Forelimb muscle (tissue), 1 donor: ENCODE results near the gene SUSD6. TPM values are rescaled to one million over a fixed set of nuclear protein-coding genes. Genes with fewer than 3 reads are reported as not detected.
"Not testable (repeated sequence)": the region's sequence is repeated elsewhere in the genome, so short reads cannot be mapped to it uniquely, and the experiment has no call there.

Experiments used
- DNase-seq: peaks from one replicate; pipeline ENCODE4 v3.0.0-alpha.2; 2013; ENCODE audit warnings: low read depth
- polyA plus RNA-seq: library from polyadenylated mRNA; unstranded; fragments of 120-200 nt; gene quantifications from one replicate; pipeline ENCODE4 v1.2.1, GENCODE V29; 2013; ENCODE audit not compliant: insufficient read length

Gene SUSD6
- polyA plus RNA-seq, 1 donor, result 18.0 TPM

- DNase-seq, result no peak
Observed at GRCh38 chr14:69712599-69713088, 101.2 kb downstream of the SUSD6 start.

GRCh38 chr14:69713209-69713781 lies 101.9 kb downstream of the SUSD6 start:
- DNase-seq, result no peak

DNA sequence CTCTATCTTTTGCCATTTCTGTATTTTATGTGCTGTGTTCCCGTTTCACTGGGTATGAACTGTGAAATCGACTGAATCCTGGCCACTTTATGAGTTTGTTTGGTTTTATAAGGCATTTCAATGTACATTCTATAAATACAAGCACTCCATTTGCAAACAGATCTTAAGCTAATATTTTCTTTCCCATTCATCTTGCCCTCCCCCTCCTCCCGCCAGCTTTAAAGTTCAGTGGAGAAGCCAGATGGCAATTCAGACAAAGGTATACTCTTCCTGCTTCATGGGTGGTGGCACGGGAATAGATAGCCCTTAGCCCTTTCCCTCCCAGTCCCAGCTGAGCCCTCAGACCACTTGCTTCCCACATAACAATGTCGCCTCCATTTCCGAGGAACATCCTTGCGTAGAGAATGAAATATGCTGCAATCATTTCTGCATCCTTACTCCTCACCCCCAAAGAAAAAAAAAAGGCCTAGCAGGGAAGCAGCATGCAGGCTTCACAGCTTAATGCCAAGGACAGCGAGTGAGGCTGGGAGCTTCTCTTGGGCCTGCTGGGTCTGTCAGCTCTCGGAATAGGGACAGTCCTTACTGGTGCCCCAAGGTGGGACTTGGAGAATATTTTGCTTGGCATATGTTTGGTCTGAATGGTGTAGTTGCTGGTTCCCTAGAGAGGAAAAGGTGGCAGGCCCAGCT lies 102.7 kb downstream of the SUSD6 start:
- no peak for DNase-seq

DNA sequence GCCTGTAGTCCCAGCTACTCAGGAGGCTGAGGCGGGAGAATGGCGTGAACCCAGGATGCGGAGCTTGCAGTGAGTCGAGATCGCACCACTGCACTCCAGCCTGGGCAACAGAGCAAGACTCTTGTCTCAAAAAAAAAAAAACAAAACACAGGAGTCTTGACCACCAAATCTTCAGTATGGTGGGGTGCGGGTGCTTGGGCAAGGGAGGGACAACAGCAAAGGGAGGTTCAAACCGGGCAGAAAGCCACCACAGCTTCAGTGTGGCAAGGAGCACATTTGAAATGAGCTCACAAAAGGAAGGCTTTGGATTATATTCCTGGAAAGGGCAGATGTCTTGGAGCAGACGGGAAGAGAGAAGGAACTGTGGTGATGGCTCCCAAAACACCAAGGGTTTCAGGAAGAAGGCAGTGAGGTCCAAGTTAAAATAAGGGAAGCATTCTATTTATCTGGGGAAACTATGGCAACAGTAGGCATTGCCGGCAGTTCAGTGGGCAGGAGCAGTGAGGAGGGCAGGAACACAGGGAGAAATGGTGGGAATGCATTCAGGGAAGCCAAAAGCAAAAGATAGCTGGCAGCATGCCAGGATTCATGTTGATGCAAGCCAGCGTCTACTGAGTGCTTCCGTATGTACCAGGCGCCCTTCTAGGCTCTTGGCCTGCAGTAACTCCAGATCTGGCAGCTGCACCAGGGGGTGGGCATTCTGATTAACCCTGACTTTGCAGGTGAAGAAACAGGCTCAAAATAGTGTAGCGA lies 104.5 kb downstream of the SUSD6 start:
- DNase-seq, result no peak

DNA sequence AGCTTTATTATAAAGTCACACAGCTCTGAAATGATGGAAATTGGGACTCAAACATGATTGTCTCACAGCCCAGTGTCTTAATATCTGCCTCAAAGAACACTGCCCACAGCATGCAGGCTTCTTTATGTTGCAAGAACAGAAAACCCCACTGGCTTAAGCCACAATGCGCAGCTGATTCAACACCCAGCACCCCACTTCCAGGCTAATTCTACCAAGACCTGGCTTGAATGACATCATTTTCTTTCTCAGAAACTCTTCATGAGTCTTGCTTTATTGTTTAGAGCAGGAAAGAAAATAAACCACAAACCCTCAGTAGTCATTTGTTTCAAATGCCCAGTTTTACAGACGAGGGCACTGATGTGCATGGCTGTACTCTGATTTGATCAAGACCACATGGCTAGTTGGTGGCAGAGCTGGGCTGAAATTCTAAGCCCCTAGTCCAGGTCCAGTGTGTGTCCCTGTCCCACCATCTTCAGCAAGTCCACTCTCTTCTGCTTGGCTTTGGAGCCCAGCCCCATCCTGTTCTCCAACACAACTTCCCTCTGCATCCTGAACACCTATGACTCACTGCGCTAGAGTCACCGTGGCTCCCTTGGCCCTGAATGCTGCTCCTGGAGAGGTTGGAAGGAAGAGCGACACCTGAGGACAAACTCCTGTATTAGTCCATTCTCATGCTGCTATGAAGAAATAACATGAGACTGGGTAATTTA lies 105.2 kb downstream of the SUSD6 start:
- no peak for DNase-seq

DNA sequence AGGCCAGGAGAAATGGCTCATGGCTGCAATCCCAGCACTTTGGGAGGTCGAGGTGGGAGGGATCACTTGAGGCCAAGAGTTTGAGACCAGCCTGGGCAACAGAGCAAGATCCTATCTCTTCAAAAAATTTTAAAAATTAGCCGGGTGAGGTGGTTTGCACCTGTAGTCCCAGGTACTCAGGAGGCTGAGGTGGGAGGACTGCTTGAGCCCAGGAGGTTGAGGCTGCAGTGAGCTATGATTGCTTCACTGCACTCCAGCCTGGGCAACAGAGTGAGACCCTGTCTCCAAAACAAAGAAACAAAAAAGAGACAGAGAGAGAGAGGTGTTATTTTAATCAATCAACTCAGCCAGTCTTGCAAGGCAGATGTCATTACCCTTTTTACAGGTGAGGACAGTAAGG lies 107.2 kb downstream of the SUSD6 start:
- DNase-seq, result not testable (repeated sequence)

DNA sequence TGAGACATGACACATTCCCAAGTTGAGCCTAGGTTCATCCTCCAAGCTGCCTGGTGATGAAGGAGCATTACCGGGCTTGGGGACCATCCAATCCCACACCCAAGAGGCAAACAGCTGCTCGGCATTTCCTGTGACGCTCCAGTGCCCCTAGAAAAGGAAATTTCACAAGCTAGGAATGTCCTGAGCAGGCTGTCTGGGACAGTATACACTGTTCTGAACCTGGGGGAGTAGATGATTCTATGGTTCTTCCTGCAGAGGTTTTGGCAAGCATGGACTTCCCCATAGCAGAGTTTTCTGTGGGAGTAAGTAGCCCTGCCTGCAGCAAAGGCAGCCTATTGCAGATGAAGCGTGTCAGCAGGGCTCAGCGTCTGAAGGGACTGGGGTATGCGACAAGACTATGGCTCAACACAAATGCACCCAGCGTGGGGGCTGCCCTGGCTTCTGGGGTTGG lies 108.1 kb downstream of the SUSD6 start:
- DNase-seq, result no peak

GRCh38 chr14:69720912-69721311 lies 109.5 kb downstream of the SUSD6 start:
- no peak for DNase-seq

- no peak for DNase-seq
Observed at GRCh38 chr14:69726761-69727511, 115.5 kb downstream of the SUSD6 start.

DNA sequence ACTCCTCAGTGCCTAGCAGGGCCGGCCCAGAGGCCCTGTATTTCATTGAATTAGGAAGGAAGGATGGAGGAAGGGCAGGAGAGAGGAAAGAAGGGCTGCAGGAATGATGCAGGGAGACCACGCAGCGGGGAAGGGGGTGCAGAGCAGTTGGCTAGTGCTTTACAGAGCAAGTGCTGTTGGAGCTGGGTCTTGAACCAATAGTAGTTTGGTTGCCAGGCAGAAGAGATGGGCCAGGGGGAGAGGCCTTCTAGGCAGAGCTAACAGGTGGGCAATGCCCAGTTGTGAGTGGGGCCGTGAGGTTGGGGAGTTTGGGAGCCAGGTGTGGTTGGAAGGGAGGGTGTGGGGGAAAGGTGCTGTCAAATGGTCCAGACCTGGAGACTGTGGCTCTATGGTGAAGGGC lies 116.5 kb downstream of the SUSD6 start:
- DNase-seq, result no peak

DNA sequence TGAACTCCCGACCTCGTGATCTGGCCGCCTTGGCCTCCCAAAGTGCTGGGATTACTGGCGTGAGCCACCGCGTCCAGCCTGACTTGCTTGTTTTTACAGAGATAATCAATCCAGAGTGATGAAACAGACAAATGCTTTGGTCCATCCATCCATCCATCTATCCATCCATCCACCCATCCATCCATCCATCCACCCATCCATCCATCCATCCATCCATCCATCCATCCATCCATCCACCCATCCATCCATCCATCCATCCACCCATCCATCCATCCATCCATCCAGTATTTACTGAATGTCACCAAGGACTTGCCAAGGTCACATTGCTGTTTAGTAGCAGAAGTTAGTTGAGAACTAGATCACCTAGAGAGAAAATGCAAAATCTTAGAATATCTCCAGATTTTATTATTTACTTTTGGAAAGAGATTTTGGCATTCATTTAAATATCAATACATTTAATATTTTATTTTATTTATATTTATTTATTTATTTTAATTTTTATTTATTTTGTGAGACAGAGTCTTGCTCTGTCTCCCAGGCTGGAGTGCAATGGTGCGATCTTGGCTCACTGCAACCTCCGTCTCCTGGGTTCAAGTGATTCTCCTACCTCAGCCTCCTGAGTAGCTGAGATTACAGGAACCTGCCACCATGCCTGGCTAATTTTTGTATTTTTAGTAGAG lies 120.7 kb downstream of the SUSD6 start:
- DNase-seq, result not testable (repeated sequence)

GRCh38 chr14:69736405-69736804 lies 125.0 kb downstream of the SUSD6 start:
- not testable (repeated sequence) for DNase-seq

GRCh38 chr14:69741055-69741454 lies 129.7 kb downstream of the SUSD6 start:
- DNase-seq, result no peak

GRCh38 chr14:69749956-69750355 lies 138.6 kb downstream of the SUSD6 start:
- no peak for DNase-seq

- no peak for DNase-seq
Observed at GRCh38 chr14:69750495-69750894, 139.1 kb downstream of the SUSD6 start.

DNA sequence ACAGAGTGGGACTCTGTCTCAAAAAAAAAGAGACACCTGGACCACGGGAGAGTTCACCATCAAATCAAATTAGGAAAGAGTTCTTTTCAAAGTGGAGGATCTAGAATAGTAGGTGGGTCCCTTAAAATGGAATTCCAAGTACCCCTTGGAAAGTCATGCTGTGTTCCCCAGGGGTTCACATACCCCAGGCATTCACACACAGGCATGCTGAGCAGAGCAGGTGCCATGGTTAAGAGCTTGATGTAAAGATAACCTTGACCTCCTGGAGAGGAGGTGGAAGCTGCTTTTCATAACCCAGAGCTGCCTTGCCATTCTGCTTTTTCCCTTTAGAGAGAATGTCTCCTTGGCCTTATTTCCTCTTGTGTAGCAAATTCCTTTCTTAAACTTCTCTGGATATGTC lies 141.4 kb downstream of the SUSD6 start:
- no peak for DNase-seq

GRCh38 chr14:69753860-69754259 lies 142.5 kb downstream of the SUSD6 start:
- no peak for DNase-seq

GRCh38 chr14:69754487-69754886 lies 143.1 kb downstream of the SUSD6 start:
- no peak for DNase-seq

DNA sequence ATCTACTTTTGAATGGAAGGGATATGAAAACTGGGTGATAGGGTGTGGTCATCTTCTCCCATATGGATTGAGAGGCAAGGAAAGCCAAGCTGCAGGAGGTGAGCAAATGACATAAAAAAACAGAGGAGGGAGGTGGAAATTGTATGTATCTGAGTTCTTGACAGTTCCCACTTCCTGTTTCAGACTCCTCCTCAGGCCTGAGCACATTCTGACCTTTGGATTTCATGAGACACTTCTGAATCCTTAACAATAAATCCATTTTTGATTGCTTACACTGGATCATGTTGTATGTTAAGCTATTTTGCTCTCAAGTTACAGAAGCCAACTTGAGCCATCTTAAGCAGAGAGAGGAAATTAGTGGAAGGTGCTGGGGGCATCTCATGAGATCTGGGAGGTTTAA lies 143.9 kb downstream of the SUSD6 start:
- no peak for DNase-seq

GRCh38 chr14:69755784-69756183 lies 144.4 kb downstream of the SUSD6 start:
- DNase-seq, result no peak

GRCh38 chr14:69756298-69756697 lies 144.9 kb downstream of the SUSD6 start:
- no peak for DNase-seq
